SH-SY5Y (cell line): Measurements from ENCODE around the gene ID2.

Source experiments
- GATA2 ChIP-seq: IDR thresholded peaks from 2 replicates; pipeline ENCODE4 v1.6.1; 2011; ENCODE audit warnings: mild to moderate bottlenecking, low read depth, low read length
- GATA3 ChIP-seq: IDR thresholded peaks from 2 replicates; pipeline ENCODE4 v1.6.1; 2011; ENCODE audit warnings: low read depth, mild to moderate bottlenecking, low read length, moderate library complexity

- TF ChIP-seq GATA2 (peak; percentile 100), GATA3 (peak; percentile 98)
Observed at GRCh38 chr2:8682719-8683667, 1.1 kb downstream of the ID2 start.
